Body of pancreas (tissue), 4 donors: ENCODE data around the gene DNM2.

Experiments used
- CTCF ChIP-seq, 7 experiments: fragments of 450-650 bp in 4 of 7; fragments of 200-600 bp in 3 of 7; sonication (generic) in 3 of 7; IDR thresholded peaks; one replicate each; pipeline ENCODE4 v1.5.1; 2016 to 2019; ENCODE audit warnings: antibody characterized with exemption in 7 of 7
- POLR2A ChIP-seq, 3 donors: fragments of 450-650 bp; IDR thresholded peaks; one replicate each; pipeline ENCODE4 v1.6.1; 2016; ENCODE audit warnings: antibody characterized with exemption in 3 of 3, mild to moderate bottlenecking in 2 of 3

GRCh38 chr19:10688545-10689280 is 29.2 kb upstream of the DNM2 start:
- no peak for TF ChIP-seq POLR2A (IDR thresholded peaks at IDR 0.05)
- TF ChIP-seq CTCF (IDR thresholded peaks at IDR 0.05), result no peak
